Mesenteric fat pad (tissue), 1 donor: ENCODE data around the gene PHF21A. TPM values are rescaled to one million over a fixed set of nuclear protein-coding genes. Genes with fewer than 3 reads are reported as not detected.

Experiments used
- DNase-seq: peaks from one replicate; pipeline ENCODE4 v3.0.0-alpha.2; 2020; ENCODE audit warnings: low spot score
- total RNA-seq: library from RNA; stranded (reverse); fragmentation: NEBNext Ultra II Directional; extraction: Animal tissue kit (Norgen Biotek cat#: 25700); gene quantifications from one replicate; pipeline ENCODE4 v1.2.1, GENCODE V29; 2021
- donor health status: DM: yes; HTN: yes; CAD: no.

PHF21A gene
- total RNA-seq, 1 donor from 2014 or later: 44.8 TPM

GRCh38 chr11:45935349-45936064, 185.7 kb downstream of the PHF21A start:
- no peak for DNase-seq

- DNase-seq: no peak
Observed at GRCh38 chr11:45934580-45935318, 186.5 kb downstream of the PHF21A start.

DNA sequence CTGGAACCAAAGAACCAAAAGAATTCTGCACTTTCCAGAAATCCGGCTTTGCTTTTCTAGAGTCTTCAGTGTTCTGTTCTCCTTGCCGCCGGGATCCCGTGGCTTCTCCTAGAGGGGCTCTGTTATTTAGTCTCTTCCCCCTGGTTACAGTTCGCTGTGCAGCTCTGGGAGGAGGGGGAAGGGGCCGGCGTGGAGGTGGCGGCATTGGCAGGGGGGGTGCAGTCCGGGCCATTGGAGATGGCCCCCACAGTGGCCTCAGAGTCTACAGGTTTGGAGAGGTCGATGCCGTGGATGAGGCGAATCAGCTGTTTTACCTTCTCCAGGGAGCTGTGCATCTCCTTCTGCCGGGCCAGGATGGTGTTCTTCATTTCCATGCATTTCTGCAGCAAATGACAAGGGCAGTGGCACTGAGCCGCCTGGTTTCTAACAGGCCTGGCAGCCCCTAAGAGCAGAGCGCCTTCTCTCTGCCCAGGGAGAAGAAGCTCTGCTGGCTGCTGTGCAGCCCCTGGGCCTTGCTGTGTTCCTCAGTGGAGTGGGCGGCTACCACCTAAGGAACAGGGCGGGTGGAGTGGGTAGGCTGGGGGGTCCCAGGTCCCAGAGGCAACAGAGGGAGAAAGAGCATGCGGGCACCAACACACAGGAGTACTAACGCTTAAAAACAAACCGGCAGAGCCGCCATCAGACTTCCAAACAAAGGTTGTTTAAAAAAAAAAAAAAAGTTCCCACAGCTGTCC, 187.2 kb downstream of the PHF21A start:
- no peak for DNase-seq

- no peak for DNase-seq
Observed at GRCh38 chr11:45933131-45933831, 188.0 kb downstream of the PHF21A start.

- no peak for DNase-seq
Observed at GRCh38 chr11:45932217-45932616, 189.0 kb downstream of the PHF21A start.

GRCh38 chr11:45931739-45932138, 189.5 kb downstream of the PHF21A start:
- DNase-seq: no peak

DNA sequence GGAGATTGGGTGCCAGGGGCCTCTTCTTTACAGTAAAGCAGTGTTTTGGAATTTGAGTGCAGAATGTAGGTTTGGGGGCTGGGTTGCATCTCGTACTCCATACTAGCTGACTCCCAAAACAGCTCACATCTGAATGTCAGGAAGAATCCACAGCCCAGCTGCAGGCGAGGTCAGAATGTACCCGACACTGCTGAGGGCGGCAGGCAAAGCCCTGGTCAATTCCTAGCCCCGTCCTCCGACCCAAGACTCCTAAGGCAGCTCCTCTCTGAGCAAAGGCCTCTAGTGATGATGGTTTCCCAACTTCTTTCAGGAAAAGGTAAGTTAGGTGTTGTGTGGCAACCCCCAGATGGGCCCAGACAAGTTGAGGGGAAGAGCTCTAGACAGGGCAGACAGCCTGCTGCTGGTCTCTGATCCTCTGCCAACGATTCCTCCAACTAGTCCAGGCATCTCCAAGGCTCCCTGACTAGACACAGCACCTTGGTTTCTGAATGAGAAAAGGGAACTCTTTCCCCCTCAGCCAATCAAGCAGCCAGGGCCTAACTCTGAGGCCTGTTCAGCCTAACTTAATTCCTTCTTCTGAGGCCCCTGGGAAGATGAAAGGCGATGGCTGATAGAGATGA, 190.2 kb downstream of the PHF21A start:
- no peak for DNase-seq

GRCh38 chr11:45930031-45930794, 191.0 kb downstream of the PHF21A start:
- DNase-seq: no peak

DNA sequence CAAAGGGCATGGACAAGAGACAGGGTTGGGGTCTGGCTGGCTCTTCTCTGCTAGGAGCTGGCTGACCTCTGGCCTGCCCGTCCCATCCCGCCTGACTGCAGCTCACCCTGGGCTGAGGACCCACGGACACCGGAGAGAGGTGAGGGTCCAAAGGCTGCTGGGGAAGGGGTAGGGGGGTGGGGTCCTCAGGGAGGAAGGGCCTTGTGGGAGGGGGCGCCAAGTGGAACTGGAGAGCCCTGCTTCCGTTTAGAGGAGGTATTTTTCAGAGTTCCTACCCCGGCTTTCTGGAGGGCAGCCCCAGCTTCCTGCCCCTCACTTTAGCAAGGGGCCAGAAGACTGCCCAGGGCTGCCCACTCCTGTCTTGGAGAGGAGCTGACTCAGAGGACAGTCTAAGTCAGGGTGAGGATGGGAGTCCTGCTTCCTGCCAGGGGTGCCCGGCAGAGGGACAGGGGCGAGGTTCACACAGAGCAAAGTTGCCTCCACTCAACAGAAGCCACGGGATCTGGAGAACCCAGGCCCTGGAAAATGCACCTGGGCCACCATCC, 191.7 kb downstream of the PHF21A start:
- DNase-seq: no peak

DNA sequence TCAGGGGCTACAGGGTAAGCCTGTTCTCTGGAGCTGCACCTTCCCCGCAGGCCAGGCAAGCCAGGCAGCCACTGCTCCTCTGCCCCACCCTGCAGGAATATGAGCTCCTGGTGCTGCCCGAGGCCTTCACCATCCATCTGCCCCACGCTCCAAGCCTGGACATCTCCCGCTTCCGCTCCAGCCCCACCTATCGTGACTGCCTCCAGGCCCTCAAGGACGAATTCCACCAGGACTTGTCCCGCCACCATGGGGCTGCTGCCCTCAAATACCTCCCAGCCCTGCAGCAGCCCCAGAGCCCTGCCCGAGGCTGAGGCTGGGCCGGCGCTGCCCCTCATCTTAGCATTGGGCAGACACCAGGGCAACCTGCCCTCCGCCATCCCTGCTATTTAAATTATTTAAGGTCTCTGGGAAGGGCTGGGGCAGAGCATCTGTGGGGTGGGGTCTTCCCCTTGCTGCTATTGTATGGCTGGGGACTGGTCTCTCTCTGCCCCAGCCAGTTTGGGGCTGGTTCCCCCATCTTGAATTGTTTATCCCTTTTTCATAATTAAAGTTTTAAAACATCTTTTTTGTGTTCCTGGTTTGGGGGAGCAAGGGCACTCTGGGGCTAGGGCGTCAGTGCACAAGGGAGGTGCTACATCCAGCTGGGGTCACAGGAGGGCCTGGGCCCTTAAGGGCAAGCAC, 192.6 kb downstream of the PHF21A start:
- DNase-seq: peak; percentile 71

GRCh38 chr11:45927684-45928413, 193.4 kb downstream of the PHF21A start:
- peak; percentile 77 for DNase-seq

GRCh38 chr11:45927332-45927683, 193.9 kb downstream of the PHF21A start:
- DNase-seq: peak; percentile 85

- DNase-seq: peak; percentile 65
Observed at GRCh38 chr11:45926536-45927331, 194.5 kb downstream of the PHF21A start.

DNA sequence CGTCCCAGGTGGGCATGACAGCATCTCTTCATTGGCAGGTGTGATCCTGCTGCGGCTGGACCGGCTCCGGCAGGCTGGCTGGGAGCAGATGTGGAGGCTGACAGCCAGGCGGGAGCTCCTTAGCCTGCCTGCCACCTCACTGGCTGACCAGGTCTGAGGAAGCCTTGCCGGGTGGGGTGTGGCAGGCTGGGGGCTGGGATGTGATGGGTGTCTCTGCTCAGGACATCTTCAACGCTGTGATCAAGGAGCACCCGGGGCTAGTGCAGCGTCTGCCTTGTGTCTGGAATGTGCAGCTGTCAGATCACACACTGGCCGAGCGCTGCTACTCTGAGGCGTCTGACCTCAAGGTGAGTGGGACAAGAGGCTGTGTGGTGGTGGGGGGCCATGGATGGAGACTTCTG, 195.3 kb downstream of the PHF21A start:
- peak; percentile 89 for DNase-seq

GRCh38 chr11:45925550-45925949, 195.7 kb downstream of the PHF21A start:
- peak; percentile 59 for DNase-seq

DNA sequence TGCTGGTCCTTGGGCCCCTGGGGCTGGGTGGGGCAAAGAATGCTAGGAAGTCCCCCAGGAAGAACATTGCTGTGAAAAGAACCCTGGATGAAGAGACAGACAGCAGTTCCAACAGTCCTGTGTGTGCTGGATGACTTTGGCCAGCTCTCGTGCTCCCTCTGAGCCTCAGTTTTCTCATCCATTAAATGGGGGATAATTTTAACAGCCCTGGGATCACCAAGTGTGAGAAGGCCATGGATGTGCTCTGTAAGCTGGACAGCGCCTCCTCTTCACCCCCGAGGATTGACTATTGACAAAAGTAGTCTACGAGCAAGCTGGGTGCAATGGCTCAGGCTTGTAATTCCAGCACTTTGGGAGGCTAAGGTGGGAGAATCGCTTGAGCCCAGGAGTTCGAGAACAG, 196.3 kb downstream of the PHF21A start:
- DNase-seq: peak; percentile 30

DNA sequence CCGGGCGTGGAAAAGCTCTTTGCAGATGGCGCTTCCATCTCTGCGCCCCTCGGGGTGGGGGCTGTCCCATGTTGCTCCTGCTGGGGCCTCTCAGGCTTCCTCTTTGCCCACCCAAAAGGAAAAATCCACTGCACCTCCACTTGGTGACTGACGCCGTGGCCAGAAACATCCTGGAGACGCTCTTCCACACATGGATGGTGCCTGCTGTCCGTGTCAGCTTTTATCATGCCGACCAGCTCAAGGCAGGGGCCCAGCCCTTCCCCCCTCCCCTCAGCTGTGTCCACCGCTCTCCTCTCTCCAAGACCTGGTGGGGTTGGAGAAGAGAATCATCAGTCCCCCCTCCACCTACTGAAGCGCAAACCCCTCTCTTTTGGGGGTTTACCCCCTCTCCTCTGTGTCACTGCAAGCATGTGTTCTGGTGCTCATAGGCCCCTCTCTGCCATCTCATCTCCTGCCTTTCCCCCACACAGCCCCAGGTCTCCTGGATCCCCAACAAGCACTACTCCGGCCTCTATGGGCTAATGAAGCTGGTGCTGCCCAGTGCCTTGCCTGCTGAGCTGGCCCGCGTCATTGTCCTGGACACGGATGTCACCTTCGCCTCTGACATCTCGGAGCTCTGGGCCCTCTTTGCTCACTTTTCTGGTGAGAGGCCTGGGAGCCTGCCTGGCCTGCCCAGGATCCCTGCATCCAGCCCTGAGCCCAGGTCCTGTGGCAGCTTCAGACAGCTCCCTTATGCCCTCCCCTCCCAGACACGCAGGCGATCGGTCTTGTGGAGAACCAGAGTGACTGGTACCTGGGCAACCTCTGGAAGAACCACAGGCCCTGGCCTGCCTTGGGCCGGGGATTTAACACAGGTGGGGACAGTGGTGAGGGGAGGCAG, 197.0 kb downstream of the PHF21A start:
- peak; percentile 84 for DNase-seq
